ENCODE data around the gene PECR. TPM values are rescaled to one million over a fixed set of nuclear protein-coding genes. Genes with fewer than 3 reads are reported as not detected.

PECR gene
- total and polyA plus RNA-seq, 2 experiments from 2014 or later, result 5.4 to 8.2 TPM

DNA sequence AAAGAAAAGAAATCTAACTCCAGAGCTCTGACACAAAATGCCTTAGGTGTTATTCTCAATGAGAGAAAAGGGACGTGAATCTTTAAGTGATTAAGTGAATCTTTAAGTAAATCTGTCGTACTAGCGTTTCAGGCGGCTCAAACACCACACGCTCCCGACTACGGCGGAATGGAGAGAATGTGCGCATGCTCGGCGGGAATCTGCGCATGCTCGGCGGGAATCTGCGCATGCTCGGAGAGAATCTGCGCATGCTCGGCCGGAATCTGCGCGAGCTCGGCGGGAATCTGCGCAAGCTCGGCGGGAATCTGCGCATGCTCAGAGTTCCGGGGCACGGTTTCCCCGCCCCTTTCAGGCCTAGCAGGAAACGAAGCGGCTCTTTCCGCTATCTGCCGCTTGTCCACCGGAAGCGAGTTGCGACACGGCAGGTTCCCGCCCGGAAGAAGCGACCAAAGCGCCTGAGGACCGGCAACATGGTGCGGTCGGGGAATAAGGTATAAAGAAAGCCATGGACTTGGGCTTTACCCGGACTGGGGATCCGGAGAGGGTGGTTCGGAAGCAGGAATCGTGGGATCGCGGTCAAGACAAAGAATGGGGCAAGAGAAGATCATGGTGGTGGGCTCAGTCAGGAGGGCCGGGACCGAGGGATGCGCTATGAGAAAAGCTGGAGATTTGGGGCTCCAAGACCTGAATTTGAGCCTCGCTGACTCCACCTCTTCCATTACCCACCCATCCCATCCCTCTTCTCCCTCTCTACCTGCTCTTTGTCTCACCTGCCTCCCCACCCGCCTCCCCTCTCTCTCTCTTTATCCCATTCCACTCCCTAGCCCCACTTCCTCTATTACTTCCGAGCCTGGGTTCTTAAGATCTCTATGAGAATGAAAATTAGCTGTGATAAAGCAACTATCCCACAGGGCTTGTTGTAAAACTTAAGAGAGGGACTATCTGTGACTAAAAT, 27.6 kb upstream of the PECR start, which contains the start of gene XRCC5:
Gene XRCC5 (plus strand): TSS at position 382 of the 955 bp plus-strand sequence. CDS start 89 bp downstream, at position 471.
- peaks cover 31% of the 10 kb centered on the region for H3F3A ChIP-seq (ENCODE audit: insufficient read depth)
- peak within 1 kb of the TSS; percentile 93 for H3K9ac ChIP-seq
- peaks cover 37% of the 10 kb centered on the region for H3K36me3 ChIP-seq (ENCODE audit: low read depth)
- in situ Hi-C loops (cut with MboI), result no loop called here
- no peaks in the 10 kb centered on the region for H3K9me3 ChIP-seq (ENCODE audit: low read depth)
- no peaks in the 10 kb centered on the region for H3K9me2 ChIP-seq (ENCODE audit: insufficient read depth)
- WGBS, 2 experiments (ENCODE audit: low coverage in 1 of 2, low lambda C conversion rate in 2 of 2, missing lambda C conversion rate in 2 of 2), result 1% methylated on average over 53 to 57 of the region's 57 CpGs
- TF ChIP-seq EZH2 (IDR thresholded peaks at IDR 0.05; ENCODE audit: insufficient read depth, poor library complexity, severe bottlenecking), result no peak
- no peak for TF ChIP-seq EZH2phosphoT487 (IDR thresholded peaks at IDR 0.05; ENCODE audit: insufficient read depth, low read depth)
- H3K27me3 ChIP-seq (replicated peaks; ENCODE audit: insufficient read depth), result no peaks in the 10 kb centered on the region
- peak within 1 kb of the TSS; percentile 95 for H3K4me2 ChIP-seq (ENCODE audit: unreplicated experiment)
- H3K27ac ChIP-seq, result peak within 1 kb of the TSS; percentile 63
- H3K4me1 ChIP-seq (ENCODE audit: insufficient read depth), result peaks cover 24% of the 10 kb centered on the region
- peak; percentile 99 for DNase-seq
- peaks cover 47% of the 10 kb centered on the region for H3K79me2 ChIP-seq (ENCODE audit: insufficient read depth)
- H3K4me3 ChIP-seq, result peak within 1 kb of the TSS; percentile 90
- H2AFZ ChIP-seq, result peak within 1 kb of the TSS; percentile 82
- no peaks in the 10 kb centered on the region for H4K20me1 ChIP-seq (ENCODE audit: insufficient read depth)

DNA sequence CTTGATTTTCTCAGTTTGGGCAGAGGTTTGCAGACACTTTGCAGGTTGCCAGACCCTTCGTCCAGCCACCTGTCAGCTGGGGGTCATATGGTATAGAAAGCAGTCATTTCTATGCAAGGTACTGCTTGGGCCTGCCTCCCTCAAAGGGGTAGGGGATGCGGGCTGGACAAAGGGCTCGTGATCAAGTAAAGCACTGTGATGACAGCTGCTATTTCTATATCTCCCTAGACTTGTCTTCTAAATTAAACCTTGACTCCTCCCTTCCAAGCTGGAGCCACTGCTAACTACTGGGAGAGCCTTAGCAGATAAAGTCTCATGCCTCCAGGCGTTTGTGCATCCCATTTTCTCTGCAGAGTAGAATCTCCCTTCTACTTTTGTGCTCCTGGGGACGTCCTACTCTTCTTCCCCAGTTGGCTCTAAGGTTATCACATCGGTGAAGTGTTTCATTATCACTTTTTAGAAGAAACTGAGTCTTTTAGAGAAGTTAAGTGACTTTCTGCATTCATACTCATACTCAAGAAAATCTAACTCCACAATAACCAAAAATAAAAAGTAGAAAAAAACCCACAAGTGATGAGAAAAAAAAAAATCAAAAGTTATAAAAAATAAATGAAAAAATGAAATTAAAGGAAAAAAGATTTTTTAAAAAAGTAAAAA, 26.8 kb upstream of the PECR start:
- WGBS, 2 experiments (ENCODE audit: low coverage in 1 of 2, low lambda C conversion rate in 2 of 2, missing lambda C conversion rate in 2 of 2), result 60 to 65% methylated on average over 6 of the region's 6 CpGs
- TF ChIP-seq EZH2phosphoT487 (IDR thresholded peaks at IDR 0.05; ENCODE audit: insufficient read depth, low read depth), result no peak
- no peak for TF ChIP-seq EZH2 (IDR thresholded peaks at IDR 0.05; ENCODE audit: insufficient read depth, poor library complexity, severe bottlenecking)
- Histone ChIP-seq H2AFZ (peak overlapping the region; percentile 56), H3K36me3 (ENCODE audit: low read depth) (peaks cover 29% of the 10 kb centered on the region), H3F3A (ENCODE audit: insufficient read depth) (peaks cover 23% of the 10 kb centered on the region), H3K4me1 (ENCODE audit: insufficient read depth) (peaks cover 24% of the 10 kb centered on the region), H3K4me2 (ENCODE audit: unreplicated experiment) (peak overlapping the region; percentile 95), H3K9me2 (ENCODE audit: insufficient read depth) (no peaks in the 10 kb centered on the region), H3K9me3 (ENCODE audit: low read depth) (no peaks in the 10 kb centered on the region), H4K20me1 (ENCODE audit: insufficient read depth) (no peaks in the 10 kb centered on the region), H3K4me3 (peak overlapping the region; percentile 90), H3K27ac (peak overlapping the region; percentile 44), H3K27me3 (replicated peaks; ENCODE audit: insufficient read depth) (no peaks in the 10 kb centered on the region), H3K9ac (peak overlapping the region; percentile 93), H3K79me2 (ENCODE audit: insufficient read depth) (peaks cover 43% of the 10 kb centered on the region)
- in situ Hi-C loops (cut with MboI), result no loop called here
- DNase-seq, result peak; percentile 25

GRCh38 chr2:216107760-216108159, 26.2 kb upstream of the PECR start:
- H3K79me2 ChIP-seq (ENCODE audit: insufficient read depth), result peaks cover 36% of the 10 kb centered on the region
- H3K9ac ChIP-seq, result no peak overlapping the region
- 38 to 42% methylated on average over 13 of the region's 13 CpGs for WGBS, 2 experiments (ENCODE audit: low coverage in 1 of 2, low lambda C conversion rate in 2 of 2, missing lambda C conversion rate in 2 of 2)
- H3K36me3 ChIP-seq (ENCODE audit: low read depth), result peaks cover 22% of the 10 kb centered on the region
- H3K9me3 ChIP-seq (ENCODE audit: low read depth), result no peaks in the 10 kb centered on the region
- H3K4me1 ChIP-seq (ENCODE audit: insufficient read depth), result peaks cover 24% of the 10 kb centered on the region
- no peak overlapping the region for H3K27ac ChIP-seq
- no peak for DNase-seq
- no peak overlapping the region for H3K4me2 ChIP-seq (ENCODE audit: unreplicated experiment)
- H4K20me1 ChIP-seq (ENCODE audit: insufficient read depth), result no peaks in the 10 kb centered on the region
- no peak for TF ChIP-seq EZH2phosphoT487 (IDR thresholded peaks at IDR 0.05; ENCODE audit: insufficient read depth, low read depth)
- no peak for TF ChIP-seq EZH2 (IDR thresholded peaks at IDR 0.05; ENCODE audit: insufficient read depth, poor library complexity, severe bottlenecking)
- no peak overlapping the region for H3K4me3 ChIP-seq
- H2AFZ ChIP-seq, result peak overlapping the region; percentile 56
- in situ Hi-C loops (cut with MboI), result no loop called here
- H3K27me3 ChIP-seq (replicated peaks; ENCODE audit: insufficient read depth), result no peaks in the 10 kb centered on the region
- H3K9me2 ChIP-seq (ENCODE audit: insufficient read depth), result no peaks in the 10 kb centered on the region
- peaks cover 16% of the 10 kb centered on the region for H3F3A ChIP-seq (ENCODE audit: insufficient read depth)

DNA sequence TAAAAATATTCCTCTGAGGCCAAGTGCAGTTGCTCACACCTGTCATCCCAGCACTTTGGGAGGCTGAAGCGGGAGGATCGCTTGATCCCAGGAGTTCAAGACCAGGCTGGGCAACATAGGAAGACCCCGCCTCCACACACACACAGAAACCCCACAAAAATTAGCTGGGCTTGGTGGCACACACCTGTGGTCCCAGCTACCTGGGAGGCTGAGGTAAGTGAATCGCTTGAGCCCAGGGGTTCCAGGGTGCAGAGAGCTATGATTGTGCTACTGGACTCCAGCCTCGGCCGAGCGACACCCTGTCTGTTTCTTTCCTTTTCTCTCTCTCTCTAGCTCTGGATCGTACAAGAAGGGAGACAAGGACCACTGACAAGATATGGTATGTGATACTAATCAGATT, 25.7 kb upstream of the PECR start:
- Histone ChIP-seq H3K9ac (no peak overlapping the region), H3F3A (ENCODE audit: insufficient read depth) (peaks cover 11% of the 10 kb centered on the region), H3K9me3 (ENCODE audit: low read depth) (no peaks in the 10 kb centered on the region), H4K20me1 (ENCODE audit: insufficient read depth) (no peaks in the 10 kb centered on the region), H3K4me2 (ENCODE audit: unreplicated experiment) (no peak overlapping the region), H2AFZ (peak overlapping the region; percentile 56), H3K4me1 (ENCODE audit: insufficient read depth) (peaks cover 24% of the 10 kb centered on the region), H3K79me2 (ENCODE audit: insufficient read depth) (peaks cover 32% of the 10 kb centered on the region), H3K9me2 (ENCODE audit: insufficient read depth) (no peaks in the 10 kb centered on the region), H3K36me3 (ENCODE audit: low read depth) (peaks cover 19% of the 10 kb centered on the region), H3K27ac (no peak overlapping the region), H3K4me3 (no peak overlapping the region), H3K27me3 (replicated peaks; ENCODE audit: insufficient read depth) (no peaks in the 10 kb centered on the region)
- DNase-seq, result no peak
- WGBS, 2 experiments (ENCODE audit: low coverage in 1 of 2, low lambda C conversion rate in 2 of 2, missing lambda C conversion rate in 2 of 2), result 57 to 67% methylated on average over 8 of the region's 8 CpGs
- in situ Hi-C loops (cut with MboI), result no loop called here
- TF ChIP-seq EZH2 (IDR thresholded peaks at IDR 0.05; ENCODE audit: insufficient read depth, poor library complexity, severe bottlenecking), result no peak
